Mammary epithelial cell (primary cell): ENCODE results near the gene PTCH2.

Source experiments
- EZH2 ChIP-seq: IDR thresholded peaks from 2 replicates; pipeline ENCODE4 v1.6.1; 2012; ENCODE audit warnings: low read length, inconsistent platforms, borderline replicate concordance
- TF ChIP-seq, protein P1 (sequence below), 2 donors: IDR thresholded peaks in 1 of 2; conservative IDR thresholded peaks in 1 of 2; 2 replicates each; pipeline ENCODE4 v1.5.1; 2011 to 2012; ENCODE audit warnings: inconsistent platforms in 2 of 2, low read length in 2 of 2, mild to moderate bottlenecking in 2 of 2, control low read depth in 1 of 2, low read depth in 1 of 2; ENCODE audit not compliant: insufficient read depth in 1 of 2; ENCODE audit errors: extremely low read depth in 1 of 2

DNA sequence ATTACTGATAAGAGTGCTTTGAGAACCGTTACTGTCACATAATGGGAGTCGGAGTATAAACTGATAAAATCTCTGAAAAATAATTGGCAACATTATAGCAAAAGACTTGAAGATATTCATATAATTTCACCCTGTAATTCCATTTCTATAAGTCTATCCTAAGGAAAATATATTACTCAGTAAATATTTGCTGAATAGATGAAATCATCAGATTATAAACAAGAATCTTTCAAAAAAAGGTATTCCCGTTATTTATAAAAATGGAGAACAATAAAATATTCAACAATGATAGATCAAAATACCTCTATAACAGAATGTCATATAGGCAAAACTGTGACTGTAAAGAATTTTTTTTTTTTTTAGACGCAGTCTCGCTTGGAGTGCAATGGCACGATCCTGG lies 42.4 kb upstream of the PTCH2 start:
- TF ChIP-seq, protein P1, sequence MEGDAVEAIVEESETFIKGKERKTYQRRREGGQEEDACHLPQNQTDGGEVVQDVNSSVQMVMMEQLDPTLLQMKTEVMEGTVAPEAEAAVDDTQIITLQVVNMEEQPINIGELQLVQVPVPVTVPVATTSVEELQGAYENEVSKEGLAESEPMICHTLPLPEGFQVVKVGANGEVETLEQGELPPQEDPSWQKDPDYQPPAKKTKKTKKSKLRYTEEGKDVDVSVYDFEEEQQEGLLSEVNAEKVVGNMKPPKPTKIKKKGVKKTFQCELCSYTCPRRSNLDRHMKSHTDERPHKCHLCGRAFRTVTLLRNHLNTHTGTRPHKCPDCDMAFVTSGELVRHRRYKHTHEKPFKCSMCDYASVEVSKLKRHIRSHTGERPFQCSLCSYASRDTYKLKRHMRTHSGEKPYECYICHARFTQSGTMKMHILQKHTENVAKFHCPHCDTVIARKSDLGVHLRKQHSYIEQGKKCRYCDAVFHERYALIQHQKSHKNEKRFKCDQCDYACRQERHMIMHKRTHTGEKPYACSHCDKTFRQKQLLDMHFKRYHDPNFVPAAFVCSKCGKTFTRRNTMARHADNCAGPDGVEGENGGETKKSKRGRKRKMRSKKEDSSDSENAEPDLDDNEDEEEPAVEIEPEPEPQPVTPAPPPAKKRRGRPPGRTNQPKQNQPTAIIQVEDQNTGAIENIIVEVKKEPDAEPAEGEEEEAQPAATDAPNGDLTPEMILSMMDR (conservative IDR thresholded peaks at IDR 0.05 in 1 of 2, IDR thresholded peaks at IDR 0.05 in 1 of 2; ENCODE audit: extremely low read depth in 1 of 2, insufficient read depth in 1 of 2, low read depth in 1 of 2, low read length in 2 of 2), result no peak
- no peak for TF ChIP-seq EZH2
